Cerebellar nuclear complex (tissue), 1 donor: Measurements from ENCODE around the gene SUPT5H.
"Not testable (repeated sequence)": the region's sequence is repeated elsewhere in the genome, so short reads cannot be mapped to it uniquely, and the experiment has no call there.

Source experiments
- DNase-seq, 2 experiments: peaks; one replicate each; lab custom pipeline; 2025; lab: John Stamatoyannopoulos, UW

The SUPT5H gene

DNA sequence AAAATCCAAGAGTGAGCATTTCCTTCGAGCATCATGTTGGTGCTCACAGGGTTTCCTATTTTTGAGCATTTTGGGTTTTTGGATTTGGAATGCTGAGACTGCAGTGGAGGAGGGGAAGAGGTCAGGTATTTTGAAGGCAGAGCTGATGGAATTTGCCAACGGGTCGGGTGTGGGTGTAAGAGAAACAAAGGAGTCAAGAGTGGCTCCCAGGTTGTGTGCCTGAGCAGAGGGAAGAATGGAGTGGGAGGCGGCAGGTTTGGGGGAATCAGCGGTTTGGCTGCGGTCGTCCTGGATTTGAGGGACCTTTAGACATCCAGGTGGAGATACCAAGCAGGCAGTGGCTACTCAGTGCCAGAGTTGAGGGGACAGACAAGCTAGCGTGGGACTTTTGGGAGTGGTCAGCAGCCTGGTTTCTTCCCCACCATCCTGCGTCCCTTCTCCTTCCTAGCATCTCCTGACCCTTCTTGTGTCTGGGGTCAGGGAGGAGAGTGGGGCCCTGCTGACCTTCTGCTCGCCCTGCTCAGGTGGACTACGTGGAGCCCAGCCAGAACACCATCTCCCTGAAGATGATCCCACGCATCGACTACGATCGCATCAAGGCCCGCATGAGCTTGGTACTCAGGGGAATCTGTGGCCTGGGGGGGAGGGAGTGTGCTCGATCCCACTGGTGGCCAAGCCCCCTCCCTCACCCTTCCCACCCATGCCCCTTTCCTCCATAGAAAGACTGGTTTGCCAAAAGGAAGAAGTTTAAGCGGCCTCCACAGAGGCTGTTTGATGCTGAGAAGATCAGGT lies 20.8 kb downstream of the SUPT5H start:
- DNase-seq, result no peak

DNA sequence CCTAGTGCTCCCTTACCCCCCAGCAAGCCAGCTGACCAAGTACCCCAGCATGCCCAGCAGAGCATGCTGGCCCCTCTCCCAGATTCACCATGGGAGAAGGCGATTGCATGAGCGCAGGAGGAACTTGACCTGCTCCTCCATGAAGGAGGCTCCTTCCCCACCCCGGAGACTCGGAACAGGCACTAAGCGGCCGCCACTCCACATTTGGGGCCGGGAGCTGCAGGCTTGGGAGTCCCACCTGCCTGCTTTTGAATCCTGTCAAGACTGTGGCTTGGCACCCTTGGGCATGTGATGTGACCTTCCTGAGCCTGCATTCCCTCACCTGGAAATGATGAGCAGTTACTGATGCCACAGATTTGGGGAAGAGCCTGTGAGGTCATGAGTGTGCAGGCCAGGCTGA lies 22.6 kb downstream of the SUPT5H start:
- no peak for DNase-seq

DNA sequence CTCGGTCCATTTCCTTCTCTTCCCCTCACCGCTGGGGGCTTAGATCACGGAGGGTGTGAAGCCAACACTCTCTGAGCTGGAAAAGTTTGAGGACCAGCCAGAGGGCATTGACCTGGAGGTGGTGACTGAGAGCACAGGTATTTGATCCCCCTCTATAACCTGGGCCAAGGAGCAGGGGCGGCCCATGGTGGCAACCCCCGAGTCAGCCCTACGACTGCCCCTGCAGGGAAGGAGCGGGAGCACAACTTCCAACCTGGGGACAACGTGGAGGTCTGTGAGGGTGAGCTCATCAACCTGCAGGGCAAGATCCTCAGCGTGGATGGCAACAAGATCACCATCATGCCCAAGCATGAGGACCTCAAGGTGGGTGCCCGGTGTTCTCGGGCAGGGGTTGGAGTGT lies 23.7 kb downstream of the SUPT5H start:
- DNase-seq, result no peak

DNA sequence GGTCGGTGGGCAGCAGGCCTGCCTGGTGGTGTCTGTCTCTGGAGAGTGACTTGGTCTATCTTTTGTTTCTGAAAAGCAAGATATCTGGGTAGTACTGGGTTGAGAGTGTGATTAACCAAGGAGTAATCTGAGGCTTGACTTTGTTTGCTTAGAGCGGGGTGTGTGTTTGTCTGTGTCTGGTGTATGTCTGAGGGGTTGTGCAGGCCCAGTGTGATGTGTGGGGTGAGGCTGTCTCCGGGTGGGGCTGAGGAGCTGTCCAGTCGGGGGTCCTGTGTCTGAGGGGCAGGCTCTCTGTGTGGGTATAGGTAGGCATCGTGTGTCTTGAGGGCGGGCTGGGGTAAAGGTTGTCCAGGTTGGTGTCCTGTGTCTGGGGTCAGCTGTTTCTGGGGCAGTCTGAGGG lies 24.2 kb downstream of the SUPT5H start:
- no peak for DNase-seq

DNA sequence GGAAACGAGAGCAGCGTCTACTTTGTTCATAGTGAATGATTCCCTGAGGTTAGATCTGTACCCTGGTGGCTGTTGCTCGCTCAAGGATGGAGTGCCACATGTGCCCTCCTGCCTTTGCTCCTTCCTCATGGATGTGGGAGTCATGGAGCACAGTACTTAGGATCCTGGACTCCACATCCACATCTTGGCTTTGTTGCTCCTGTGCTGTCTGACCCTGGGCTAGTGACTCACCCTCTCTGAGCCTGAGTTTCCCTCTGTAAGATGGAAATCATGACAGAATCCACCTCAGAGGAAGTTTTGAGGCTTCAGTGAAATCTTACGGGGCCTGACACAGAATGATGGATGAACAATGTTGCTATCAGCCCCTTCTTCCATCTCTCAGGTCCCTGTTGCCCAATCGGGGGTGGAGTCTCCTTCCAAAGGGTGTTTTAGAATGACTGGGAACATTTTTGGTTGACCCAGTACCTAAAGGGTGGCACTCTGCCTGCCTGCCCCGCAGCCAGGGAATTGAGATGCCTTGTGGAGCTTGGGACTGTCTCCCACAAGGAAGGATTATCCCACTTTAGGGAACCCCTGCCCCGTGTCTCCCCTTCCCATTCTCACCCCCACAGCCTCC lies 25.4 kb downstream of the SUPT5H start:
- no peak for DNase-seq

DNA sequence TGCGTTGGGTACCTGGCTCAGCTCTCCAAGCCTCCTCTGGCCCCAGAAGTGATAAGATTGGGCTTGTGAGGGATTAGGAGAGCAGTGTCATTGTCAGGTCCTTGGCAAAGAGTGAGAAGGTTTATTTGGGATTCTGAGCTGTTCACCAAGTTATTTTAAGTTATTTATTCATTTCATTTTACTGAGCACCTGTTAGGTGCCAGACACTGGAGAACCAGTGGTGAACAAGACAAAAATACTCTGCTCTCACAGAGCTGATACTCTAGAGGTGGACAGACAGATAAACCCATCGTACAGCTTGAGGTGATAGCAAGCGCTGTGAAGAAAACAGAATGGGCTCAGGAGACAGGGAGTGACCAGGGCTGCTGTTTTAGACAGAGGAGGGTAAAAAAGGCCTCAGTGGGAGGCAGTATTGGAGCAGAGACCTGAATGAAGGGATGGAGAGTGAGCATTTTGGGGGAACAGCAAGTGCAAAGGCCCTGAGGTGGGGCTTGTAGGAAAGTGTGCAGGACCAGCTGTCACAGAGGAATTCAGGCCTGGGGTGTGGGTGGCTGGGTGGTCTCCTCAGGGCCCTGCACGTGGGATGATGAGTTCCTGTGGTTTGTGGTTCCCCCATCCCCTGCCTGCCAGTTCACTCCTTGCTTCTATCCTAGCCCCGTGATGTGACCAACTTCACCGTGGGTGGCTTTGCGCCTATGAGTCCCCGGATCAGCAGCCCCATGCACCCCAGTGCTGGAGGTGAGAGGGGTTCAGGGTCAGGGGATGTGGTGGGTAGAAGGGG lies 26.6 kb downstream of the SUPT5H start:
- no peak for DNase-seq

DNA sequence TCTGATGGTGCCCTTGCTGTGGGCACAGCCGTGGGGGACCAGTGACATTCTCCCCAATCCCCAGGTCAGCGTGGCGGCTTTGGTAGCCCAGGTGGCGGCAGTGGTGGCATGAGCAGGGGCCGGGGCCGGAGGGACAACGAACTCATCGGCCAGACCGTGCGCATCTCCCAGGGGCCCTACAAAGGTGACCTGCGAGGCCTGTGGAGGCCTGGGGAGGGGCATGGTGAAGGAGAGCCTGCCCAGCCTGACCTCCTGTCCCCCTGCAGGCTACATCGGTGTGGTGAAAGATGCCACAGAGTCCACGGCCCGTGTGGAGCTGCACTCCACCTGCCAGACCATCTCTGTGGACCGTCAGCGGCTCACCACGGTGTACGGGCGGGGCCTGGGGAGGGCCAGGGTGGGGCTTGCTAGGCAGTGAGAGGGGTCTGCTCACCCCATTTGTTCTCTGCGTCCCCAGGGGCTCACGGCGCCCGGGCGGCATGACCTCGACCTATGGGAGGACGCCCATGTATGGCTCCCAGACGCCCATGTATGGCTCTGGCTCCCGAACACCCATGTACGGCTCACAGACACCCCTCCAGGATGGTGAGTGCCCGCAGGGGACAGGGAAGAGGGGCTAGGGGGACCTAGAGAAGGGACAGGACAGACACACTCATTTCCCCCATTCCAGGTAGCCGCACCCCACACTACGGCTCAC lies 27.5 kb downstream of the SUPT5H start:
- no peak for DNase-seq

DNA sequence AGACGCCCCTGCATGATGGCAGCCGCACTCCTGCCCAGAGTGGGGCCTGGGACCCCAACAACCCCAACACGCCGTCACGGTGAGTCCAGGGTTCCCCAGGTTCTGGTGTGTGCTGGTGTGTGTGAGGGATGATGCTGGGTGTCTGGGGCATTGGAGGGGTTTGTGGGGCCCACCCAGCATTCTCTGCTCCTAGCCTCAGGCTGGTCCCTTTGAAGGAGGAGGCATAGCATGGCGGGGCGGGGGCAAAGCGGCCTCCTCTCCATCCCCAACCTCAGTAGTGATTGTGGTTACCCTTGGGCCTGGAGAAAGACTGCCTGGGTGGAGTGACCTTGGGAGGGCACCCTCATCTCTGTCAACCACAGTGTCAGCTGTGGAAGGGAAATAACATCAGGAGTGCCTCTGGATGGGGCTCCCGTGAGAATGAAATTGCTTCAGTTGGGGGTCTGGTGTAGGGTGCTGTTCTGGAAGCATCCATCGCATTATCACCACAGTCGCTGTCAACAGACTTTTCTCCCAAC lies 28.1 kb downstream of the SUPT5H start:
- no peak for DNase-seq

DNA sequence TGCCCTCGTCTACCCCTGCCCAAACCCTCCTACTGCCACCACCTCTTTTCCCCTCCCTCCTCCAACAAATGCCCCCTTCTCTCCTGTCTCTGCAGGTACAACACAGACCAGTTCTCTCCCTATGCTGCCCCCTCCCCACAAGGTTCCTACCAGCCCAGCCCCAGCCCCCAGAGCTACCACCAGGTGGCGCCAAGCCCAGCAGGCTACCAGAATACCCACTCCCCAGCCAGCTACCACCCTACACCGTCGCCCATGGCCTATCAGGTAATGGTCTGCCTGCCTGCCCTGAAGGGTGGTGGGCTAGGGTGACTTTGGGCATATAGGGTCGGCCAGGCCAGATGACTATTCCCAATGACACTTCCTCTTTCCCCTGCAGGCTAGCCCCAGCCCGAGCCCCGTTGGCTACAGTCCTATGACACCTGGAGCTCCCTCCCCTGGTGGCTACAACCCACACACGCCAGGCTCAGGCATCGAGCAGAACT lies 28.8 kb downstream of the SUPT5H start:
- DNase-seq, result no peak

DNA sequence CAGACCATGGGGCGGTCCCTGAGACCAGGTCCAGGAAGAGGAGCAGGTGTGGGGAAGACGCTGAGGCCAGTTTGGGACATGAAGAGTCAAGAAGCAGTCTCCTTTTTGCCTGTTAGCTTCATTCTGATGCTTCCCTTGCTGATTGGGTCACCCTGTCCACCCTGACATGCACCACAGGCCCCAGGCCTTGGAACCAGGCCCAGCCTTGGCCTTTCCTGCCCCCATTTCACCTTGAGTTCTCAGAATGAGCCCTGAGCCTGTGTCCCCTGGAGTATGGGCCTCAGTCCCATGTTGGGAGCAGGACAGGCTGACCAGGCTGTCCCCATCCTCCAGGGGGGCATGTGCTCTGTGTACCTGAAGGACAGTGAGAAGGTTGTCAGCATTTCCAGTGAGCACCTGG lies 30.4 kb downstream of the SUPT5H start:
- DNase-seq, result no peak

DNA sequence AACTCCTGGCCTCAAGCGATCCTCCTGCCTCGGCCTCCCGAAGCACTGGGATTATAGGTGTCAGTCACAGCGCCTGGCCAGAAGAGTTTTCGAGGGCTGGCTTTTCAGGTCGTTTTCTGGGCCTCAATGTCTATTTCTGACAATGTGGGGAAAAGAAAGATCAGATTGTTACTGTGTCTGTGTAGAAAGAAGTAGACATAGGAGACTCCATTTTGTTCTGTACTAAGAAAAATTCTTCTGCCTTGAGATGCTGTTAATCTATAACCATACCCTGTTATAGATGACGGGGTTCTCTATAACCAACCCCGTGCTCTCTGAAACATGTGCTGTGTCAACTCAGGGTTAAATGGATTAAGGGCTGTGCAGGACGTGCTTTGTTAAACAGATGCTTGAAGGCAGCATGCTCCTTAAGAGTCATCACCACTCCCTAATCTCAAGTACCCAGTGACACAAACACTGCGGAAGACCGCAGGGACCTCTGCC lies 34.0 kb downstream of the SUPT5H start:
- not testable (repeated sequence) for DNase-seq

DNA sequence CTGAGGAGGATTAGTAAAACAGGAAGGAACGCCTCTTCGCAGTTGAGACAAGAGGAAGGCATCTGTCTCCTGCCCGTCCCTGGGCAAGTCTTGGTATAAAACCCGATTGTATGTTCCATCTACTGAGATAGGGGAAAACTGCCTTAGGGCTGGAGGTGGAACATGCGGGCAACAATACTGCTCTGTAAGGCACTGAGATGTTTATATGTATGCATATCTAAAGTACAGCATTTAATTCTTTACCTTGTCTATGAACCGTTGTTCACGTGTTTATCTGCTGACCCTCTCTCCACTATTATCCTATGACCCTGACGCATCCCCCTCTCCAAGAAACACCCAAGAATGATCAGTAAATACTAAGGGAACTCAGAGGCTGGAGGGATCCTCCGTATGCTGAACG lies 34.5 kb downstream of the SUPT5H start:
- DNase-seq, result no peak

DNA sequence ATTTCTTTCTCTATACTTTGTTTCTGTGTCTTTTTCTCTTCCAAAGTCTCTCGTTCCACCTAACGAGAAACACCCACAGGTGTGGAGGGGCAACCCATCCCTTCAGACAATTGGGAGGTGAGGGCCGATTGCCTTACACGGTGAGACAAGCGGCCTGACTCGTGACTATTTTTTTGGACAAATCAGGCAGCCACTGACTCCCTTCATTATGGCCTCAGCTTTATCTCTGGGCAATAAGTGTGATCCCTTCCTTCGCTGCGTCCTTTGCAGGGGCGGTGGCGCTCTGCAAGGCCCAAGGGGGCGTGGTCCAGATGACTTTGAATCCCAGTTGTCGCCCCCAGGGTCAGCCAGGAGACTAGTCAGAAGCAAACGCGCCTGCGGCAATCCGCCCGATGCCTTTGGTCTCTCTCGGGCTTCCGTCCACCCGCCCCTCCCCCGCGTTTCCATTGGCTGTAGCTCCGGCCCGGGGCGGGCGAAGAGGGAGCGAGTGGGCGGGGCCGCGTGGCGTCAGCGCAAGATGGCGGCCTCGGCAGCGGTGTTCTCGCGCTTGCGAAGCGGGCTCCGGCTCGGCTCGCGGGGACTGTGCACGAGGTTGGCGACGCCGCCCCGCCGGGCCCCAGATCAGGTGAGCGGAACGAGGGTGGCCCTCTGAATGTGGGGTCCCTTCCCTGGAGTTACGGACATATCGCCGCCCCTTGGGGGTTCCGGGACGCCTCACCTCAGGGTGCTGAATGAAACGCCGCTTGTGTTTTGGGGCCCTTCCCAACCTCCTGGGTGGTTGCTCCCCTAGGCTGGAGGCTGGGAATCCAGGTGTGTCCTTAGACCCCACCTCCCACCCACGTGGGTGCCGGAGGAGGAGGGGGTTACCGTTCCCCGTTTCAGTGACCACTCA lies 35.2 kb downstream of the SUPT5H start, which contains the start of gene TIMM50:
TIMM50 (plus strand) TSS at position 502 of the 892 bp plus-strand sequence; CDS start at position 518, 16 bp downstream.
- DNase-seq, result peak in 1 of 2 experiments; percentile 76

DNA sequence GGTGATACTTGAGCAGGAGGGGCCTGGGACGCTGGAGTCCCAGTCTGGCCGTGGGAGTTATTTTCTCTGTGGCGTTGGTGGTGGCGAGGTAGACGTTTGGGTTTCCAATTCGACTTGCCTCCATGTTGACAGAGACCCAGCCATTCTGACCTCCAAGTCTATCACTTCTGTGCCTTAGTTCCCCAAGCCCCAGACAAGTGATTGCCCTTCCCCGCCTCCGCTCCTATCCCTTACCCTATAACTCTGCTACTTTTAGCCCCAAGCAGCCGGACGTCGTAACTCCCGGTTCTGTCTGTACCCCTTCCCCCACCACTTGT lies 35.8 kb downstream of the SUPT5H start:
- no peak for DNase-seq

DNA sequence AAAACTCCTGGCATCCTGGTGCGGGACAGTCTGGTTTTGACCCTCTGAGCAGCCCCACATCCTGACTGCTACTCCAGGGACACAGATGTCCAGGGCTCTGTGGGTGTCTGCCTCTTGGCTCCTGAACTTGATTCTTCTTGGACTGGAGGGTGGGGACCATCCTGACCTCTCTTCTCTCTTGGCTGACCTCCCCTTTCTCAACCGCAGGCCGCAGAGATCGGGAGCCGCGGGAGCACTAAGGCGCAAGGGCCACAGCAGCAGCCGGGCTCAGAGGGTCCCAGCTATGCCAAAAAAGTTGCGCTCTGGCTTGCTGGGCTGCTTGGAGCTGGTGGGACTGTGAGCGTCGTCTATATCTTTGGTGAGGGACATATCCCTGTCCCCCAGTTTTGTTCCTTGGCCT lies 36.3 kb downstream of the SUPT5H start:
- DNase-seq, result no peak

DNA sequence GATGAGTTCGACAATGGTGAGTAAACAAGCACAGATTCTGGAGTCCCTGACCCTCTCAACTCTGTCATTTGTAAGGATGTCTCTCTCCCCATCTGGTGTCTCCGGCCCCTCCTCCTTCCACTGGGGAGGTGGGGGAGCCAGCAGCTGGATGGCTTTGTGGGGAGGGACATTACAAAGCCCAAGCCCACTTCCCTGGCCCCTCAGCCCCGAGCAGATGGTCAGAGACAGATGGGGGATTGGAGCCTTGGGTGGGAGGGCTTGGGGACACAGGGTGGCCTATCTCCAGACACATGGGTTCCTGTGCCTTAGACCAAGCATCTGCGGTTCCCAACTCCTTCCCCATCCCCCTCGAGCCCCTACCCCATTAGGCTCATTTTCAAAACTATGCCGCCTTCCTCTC lies 37.8 kb downstream of the SUPT5H start:
- no peak for DNase-seq

DNA sequence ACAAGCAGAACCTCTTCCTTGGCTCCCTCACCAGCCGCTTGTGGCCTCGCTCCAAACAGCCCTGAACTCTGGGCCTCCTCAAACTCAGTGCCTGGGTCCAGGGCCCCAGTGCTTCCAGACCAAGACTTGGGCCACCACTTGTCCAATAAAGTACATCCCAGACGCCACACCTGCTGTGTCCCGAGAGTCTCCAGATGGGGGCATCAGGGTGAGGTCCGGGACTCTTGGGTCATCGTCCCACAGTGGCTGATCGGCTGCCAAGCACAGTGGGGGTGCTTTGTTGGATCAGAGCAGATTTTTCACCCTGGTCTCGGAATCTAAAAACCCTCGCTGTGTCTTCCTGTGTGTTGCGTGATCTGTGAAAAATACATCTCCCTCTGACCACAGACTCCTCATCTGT lies 44.4 kb downstream of the SUPT5H start:
- DNase-seq, result no peak

DNA sequence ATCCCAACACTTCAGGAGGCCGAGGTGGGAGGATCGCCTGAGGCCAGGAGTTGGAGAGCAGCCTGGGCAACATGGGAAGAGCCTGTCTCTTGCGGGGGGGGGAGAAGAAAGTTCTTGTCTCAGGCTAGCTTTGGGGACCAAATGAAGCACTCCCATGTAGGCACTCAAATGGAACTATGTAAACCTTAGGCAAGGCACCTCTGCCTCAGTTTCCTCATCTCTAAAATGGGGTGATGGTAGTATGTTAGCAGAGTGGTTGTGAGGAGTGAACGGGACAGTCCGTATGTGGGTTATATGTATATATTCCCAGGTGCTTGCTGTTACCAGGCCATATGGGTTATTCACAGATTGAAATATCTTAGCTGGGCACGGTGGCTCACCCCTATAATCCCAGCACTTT lies 46.8 kb downstream of the SUPT5H start:
- DNase-seq, result no peak

DNA sequence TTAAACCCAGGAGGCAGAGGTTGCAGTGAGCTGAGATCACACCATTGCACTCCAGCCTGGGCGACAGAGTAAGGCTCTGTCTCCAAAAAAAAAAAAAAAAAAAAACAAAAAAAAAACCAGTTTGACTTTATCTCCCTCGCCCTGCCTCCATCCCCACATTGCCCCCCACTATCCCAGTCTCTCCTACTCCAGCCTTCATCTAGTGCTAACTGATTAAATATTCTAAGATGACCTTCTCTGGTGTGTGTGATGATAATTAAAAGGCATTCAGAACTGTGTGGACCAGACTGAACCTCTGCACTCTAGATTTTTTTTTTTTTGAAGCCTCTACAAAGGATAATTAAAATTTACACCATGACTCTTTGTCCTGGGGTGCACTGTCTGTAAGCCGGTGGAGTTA lies 47.4 kb downstream of the SUPT5H start:
- DNase-seq, result no peak

DNA sequence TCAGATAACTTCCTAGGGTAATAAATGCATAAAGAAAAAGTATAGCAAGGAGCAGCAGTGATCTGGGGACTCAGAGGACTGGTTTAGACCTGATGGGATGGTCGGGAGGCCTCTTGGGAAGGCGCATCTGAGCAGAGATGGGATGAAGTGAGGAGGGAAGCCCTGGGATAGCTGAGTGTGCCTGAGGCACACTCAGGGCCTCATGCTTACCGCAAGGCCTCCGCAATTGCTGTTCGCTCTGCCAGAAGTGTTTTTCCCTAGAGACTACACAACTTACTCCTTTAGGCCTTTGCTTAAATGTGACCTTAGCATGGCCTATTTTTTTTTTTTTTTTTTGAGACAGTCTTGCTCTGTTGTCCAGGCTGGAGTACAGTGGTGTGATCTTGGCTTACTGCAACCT lies 49.3 kb downstream of the SUPT5H start:
- no peak for DNase-seq

DNA sequence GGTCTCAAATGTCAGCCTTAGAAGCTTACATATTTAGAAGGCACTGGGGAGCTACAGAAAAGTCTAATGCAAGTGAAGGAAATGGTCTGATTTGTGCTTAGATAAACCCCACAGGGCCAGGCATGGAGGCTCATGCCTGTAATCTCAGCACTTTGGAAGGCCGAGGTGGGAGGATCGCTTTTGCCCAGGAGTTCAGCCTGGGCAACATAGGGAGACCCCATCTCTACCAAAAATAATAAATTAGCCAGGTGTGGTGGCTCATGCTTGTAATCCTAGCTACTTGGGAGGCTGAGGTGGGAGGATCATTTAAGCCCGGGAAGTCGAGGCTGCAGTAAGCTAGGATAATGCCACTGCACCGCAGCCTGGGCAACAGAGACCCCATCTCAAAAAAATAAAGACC lies 50.7 kb downstream of the SUPT5H start:
- no peak for DNase-seq
